ENCODE measurements around the gene TMIGD1. TPM values are rescaled to one million over a fixed set of nuclear protein-coding genes. Genes with fewer than 3 reads are reported as not detected.

TMIGD1 gene
- total and polyA plus RNA-seq, 2 experiments from 2014 or later, result 2.5 to 3.2 TPM

DNA sequence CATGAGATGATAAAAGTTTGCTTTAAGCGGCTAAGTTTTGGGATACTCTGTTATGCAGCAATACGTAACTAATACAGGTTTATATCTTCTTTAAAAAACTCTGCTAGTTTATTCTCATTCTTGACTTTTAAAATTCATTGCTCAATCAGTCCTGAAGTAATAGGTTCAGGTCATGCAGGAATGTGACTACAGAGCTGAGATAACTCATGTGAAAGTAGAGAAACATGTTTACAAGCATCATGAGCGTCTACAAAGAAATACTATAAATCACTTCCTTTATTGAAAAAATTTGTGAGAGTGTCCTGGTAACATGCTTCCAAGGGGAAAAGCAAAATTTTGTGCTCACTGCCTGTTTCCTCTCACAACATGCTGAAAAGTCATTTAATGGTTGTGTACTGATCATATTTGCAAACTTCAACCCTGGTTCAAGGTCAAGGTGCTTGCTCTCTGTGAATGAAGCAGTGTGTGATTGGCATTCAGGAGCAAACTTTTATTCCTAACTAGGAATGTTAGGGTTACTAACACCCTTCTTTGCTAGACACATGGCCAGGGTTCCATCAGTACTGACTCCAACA is 12.5 kb upstream of the TMIGD1 start:
- H3K4me1 ChIP-seq (ENCODE audit: insufficient read depth), result peaks cover 20% of the 10 kb centered on the region
- no peaks in the 10 kb centered on the region for H3K9me2 ChIP-seq (replicated peaks; ENCODE audit: insufficient read depth)
- no peaks in the 10 kb centered on the region for H3K27me3 ChIP-seq
- DNase-seq (ENCODE audit: low spot score), result no peak
- H2AFZ ChIP-seq, result no peak overlapping the region
- TF ChIP-seq EZH2 (IDR thresholded peaks at IDR 0.05; ENCODE audit: borderline replicate concordance) (no peak), EZH2phosphoT487 (IDR thresholded peaks at IDR 0.05; ENCODE audit: low read depth, severe bottlenecking, unreplicated experiment) (no peak)
- TF ChIP-seq, protein P1, sequence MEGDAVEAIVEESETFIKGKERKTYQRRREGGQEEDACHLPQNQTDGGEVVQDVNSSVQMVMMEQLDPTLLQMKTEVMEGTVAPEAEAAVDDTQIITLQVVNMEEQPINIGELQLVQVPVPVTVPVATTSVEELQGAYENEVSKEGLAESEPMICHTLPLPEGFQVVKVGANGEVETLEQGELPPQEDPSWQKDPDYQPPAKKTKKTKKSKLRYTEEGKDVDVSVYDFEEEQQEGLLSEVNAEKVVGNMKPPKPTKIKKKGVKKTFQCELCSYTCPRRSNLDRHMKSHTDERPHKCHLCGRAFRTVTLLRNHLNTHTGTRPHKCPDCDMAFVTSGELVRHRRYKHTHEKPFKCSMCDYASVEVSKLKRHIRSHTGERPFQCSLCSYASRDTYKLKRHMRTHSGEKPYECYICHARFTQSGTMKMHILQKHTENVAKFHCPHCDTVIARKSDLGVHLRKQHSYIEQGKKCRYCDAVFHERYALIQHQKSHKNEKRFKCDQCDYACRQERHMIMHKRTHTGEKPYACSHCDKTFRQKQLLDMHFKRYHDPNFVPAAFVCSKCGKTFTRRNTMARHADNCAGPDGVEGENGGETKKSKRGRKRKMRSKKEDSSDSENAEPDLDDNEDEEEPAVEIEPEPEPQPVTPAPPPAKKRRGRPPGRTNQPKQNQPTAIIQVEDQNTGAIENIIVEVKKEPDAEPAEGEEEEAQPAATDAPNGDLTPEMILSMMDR (IDR thresholded peaks at IDR 0.05; ENCODE audit: poor library complexity), result no peak
- H4K20me1 ChIP-seq (ENCODE audit: insufficient read depth, poor library complexity, severe bottlenecking), result no peaks in the 10 kb centered on the region
- no peaks in the 10 kb centered on the region for H3K9me3 ChIP-seq (ENCODE audit: low read depth)
- H3K4me2 ChIP-seq, result no peak overlapping the region
- 80% methylated on average over 3 of the region's 3 CpGs for WGBS (ENCODE audit: low lambda C conversion rate, missing lambda C conversion rate)
- H3K4me3 ChIP-seq, result no peak overlapping the region
- peak overlapping the region; percentile 69 for H3K27ac ChIP-seq
- no peaks in the 10 kb centered on the region for H3K79me2 ChIP-seq
- no peaks in the 10 kb centered on the region for H3K36me3 ChIP-seq (replicated peaks; ENCODE audit: insufficient read depth, low read depth)

DNA sequence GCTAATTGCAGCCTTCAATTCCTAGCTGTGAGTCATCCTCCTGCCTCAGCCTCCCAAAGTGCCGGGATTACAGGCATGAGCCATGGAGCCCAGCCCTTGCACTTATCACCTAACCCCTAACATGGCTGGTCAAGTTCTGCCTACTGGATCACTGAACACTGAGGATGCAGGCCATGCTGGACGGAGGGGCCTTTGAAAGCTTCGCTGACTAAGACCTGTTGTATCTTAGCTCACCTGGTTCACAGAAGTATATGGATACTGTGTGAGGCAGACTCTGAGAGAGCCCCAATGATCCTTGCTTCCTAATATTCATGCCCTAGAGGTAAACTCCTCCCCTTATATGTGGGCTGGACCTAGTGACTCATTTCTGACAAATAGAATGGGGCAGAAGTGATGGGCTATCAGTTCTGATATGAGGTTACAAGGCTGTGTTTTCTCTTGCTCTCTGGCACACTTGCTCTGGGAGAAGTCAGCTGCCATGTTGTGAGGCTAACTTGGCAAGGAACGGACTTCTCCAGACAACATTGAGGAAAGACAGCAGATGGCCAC is 11.7 kb upstream of the TMIGD1 start:
- peak overlapping the region; percentile 69 for H3K27ac ChIP-seq
- WGBS (ENCODE audit: low lambda C conversion rate, missing lambda C conversion rate), result 83% methylated on average over 4 of the region's 4 CpGs
- no peaks in the 10 kb centered on the region for H3K79me2 ChIP-seq
- no peak overlapping the region for H3K4me2 ChIP-seq
- H3K4me3 ChIP-seq, result no peak overlapping the region
- no peaks in the 10 kb centered on the region for H3K27me3 ChIP-seq
- DNase-seq (ENCODE audit: low spot score), result peak; percentile 28
- no peaks in the 10 kb centered on the region for H3K9me2 ChIP-seq (replicated peaks; ENCODE audit: insufficient read depth)
- no peak overlapping the region for H2AFZ ChIP-seq
- H4K20me1 ChIP-seq (ENCODE audit: insufficient read depth, poor library complexity, severe bottlenecking), result no peaks in the 10 kb centered on the region
- TF ChIP-seq EZH2 (IDR thresholded peaks at IDR 0.05; ENCODE audit: borderline replicate concordance), result no peak
- no peaks in the 10 kb centered on the region for H3K36me3 ChIP-seq (replicated peaks; ENCODE audit: insufficient read depth, low read depth)
- peaks cover 23% of the 10 kb centered on the region for H3K4me1 ChIP-seq (ENCODE audit: insufficient read depth)
- no peaks in the 10 kb centered on the region for H3K9me3 ChIP-seq (ENCODE audit: low read depth)

DNA sequence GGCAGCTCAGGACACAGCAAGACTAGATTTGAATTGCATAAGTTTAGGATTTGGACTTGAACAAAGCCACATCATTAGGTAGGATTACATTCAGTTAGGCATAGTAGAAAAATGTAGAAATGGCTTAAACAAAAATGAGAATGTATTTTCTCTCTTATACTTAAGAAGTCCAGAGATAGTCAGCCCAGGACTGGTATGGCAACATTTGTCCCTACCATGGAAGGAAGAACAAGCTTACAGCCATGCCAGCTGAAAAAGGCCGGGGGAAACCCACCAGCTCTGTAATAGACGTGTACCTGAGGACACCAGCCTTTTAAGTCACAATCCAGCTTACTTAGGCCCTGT is 11.2 kb upstream of the TMIGD1 start:
- H3K79me2 ChIP-seq, result no peaks in the 10 kb centered on the region
- no peaks in the 10 kb centered on the region for H3K27me3 ChIP-seq
- 88% methylated on average over 2 of the region's 2 CpGs for WGBS (ENCODE audit: low lambda C conversion rate, missing lambda C conversion rate)
- no peak overlapping the region for H3K4me2 ChIP-seq
- no peak overlapping the region for H2AFZ ChIP-seq
- no peak overlapping the region for H3K4me3 ChIP-seq
- peak overlapping the region; percentile 69 for H3K27ac ChIP-seq
- TF ChIP-seq EZH2phosphoT487 (IDR thresholded peaks at IDR 0.05; ENCODE audit: low read depth, severe bottlenecking, unreplicated experiment) (no peak), EZH2 (IDR thresholded peaks at IDR 0.05; ENCODE audit: borderline replicate concordance) (no peak)
- TF ChIP-seq, protein P1 (IDR thresholded peaks at IDR 0.05; ENCODE audit: poor library complexity), result no peak
- H3K4me1 ChIP-seq (ENCODE audit: insufficient read depth), result peaks cover 27% of the 10 kb centered on the region
- H3K9me2 ChIP-seq (replicated peaks; ENCODE audit: insufficient read depth), result no peaks in the 10 kb centered on the region
- H3K36me3 ChIP-seq (replicated peaks; ENCODE audit: insufficient read depth, low read depth), result no peaks in the 10 kb centered on the region
- H3K9me3 ChIP-seq (ENCODE audit: low read depth), result no peaks in the 10 kb centered on the region
- no peak for DNase-seq (ENCODE audit: low spot score)
- H4K20me1 ChIP-seq (ENCODE audit: insufficient read depth, poor library complexity, severe bottlenecking), result no peaks in the 10 kb centered on the region

DNA sequence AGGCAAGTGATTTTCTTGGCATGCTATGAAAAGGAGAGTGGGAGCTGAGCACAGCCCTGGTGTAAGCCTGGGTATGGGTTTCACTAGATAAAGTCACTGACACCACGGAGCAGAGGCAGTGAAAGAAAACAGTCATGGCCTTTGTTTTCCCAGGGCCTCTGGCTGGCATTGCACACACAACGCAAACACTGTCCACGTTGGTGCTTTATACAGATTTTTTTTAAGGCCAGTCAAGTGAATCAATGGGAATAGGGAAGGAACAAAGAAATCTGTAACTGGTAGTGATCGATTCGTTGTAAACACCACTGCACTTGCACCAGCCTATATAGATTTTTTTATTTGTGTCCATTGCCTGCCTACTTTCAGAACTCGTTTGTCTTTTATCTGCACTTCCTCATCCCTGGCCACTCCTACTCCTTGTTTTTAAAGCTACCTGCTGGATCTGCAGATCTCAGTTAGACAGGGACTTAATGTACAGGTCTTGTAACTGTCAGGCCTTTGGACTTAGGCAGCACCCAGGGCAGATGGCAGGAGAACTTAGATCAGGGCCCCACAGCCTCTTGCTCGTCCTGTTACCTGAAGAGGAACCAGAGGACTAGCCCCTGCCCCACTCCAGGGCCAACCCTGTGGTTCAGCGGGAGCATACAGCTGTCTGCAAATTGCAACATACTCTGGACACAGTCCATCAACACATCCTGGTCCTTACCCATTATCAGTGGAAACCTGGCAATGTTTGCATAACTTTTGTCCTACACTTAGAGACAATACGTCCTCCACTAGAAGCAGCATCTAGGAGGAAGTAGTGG is 10.6 kb upstream of the TMIGD1 start:
- TF ChIP-seq EZH2 (IDR thresholded peaks at IDR 0.05; ENCODE audit: borderline replicate concordance), result no peak
- TF ChIP-seq, protein P1 (IDR thresholded peaks at IDR 0.05; ENCODE audit: poor library complexity), result no peak
- no peak for TF ChIP-seq EZH2phosphoT487 (IDR thresholded peaks at IDR 0.05; ENCODE audit: low read depth, severe bottlenecking, unreplicated experiment)
- H3K27ac ChIP-seq, result peak overlapping the region; percentile 87
- DNase-seq (ENCODE audit: low spot score), result peak; percentile 79

More for the DNA sequence above, 10.6 kb upstream of the TMIGD1 start:
- Histone ChIP-seq H3K27me3 (no peaks in the 10 kb centered on the region), H2AFZ (peak overlapping the region; percentile 58), H3K4me3 (no peak overlapping the region), H3K9me3 (ENCODE audit: low read depth) (no peaks in the 10 kb centered on the region), H3K4me2 (peak overlapping the region; percentile 68), H3K36me3 (replicated peaks; ENCODE audit: insufficient read depth, low read depth) (no peaks in the 10 kb centered on the region), H3K79me2 (no peaks in the 10 kb centered on the region), H4K20me1 (ENCODE audit: insufficient read depth, poor library complexity, severe bottlenecking) (no peaks in the 10 kb centered on the region), H3K9me2 (replicated peaks; ENCODE audit: insufficient read depth) (no peaks in the 10 kb centered on the region), H3K4me1 (ENCODE audit: insufficient read depth) (peaks cover 27% of the 10 kb centered on the region)
- 37% methylated on average over 9 of the region's 9 CpGs for WGBS (ENCODE audit: low lambda C conversion rate, missing lambda C conversion rate)

All from hepatocyte (in vitro differentiated cells).